H4 (cell line): ENCODE results near the gene VPS13D. TPM values are rescaled to one million over a fixed set of nuclear protein-coding genes. Genes with fewer than 3 reads are reported as not detected.
"Not testable (repeated sequence)": the region's sequence is repeated elsewhere in the genome, so short reads cannot be mapped to it uniquely, and the experiment has no call there.

Experiments used
- DNase-seq: peaks from one replicate; pipeline ENCODE4 v3.0.0-alpha.2; 2015; ENCODE audit warnings: low spot score
- total RNA-seq: library from RNA; depleted of rRNA; stranded (reverse); fragments of >200 nt; shearing (Covaris generic); gene quantifications from 2 replicates; pipeline ENCODE4 v1.2.3, GENCODE V29; 2014

The VPS13D gene
- total RNA-seq, 1 experiment from 2014 or later, result 9.6 TPM

- DNase-seq, result no peak
These were observed 29.6 kb upstream of the VPS13D start for GRCh38 chr1:12200208-12200607.

- no peak for DNase-seq
These were observed 28.3 kb upstream of the VPS13D start for GRCh38 chr1:12201352-12202189.

DNA sequence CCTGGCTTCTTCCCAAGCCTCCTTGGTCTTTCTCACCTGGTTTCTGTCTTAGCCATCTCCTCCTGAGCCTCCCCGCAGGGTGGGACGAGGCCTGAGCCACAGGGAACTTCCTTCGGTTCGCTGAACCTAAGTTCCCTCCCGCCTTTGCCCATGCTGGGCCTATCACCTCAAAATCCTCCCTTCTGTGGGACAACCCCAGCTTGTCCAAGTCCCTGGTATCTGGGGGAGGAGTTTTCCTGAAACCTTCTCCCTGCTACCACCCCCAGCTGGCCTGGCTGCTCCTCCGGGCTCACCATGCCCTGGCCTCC is 27.7 kb upstream of the VPS13D start:
- DNase-seq, result no peak

DNA sequence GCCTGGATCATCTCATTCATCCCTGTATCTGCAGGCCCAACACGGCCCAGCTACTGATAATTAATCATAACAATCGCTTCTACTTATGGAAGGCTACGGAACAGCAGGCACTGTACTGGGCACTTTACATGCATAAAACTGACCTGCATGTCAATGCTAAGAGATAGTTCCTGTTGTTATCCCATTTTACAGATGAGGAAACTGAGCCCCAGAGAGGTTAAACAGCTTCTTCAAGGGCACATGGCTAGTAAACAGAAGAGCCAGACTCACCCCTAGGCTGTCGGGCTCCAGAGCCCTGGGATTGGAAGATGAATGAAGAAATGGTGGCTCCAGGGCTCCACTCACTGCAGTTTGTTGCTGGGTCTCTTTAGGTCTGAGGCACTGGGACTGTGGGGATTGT is 27.3 kb upstream of the VPS13D start:
- DNase-seq, result no peak

- DNase-seq, result no peak
These were observed 26.4 kb upstream of the VPS13D start for GRCh38 chr1:12203216-12204007.

DNA sequence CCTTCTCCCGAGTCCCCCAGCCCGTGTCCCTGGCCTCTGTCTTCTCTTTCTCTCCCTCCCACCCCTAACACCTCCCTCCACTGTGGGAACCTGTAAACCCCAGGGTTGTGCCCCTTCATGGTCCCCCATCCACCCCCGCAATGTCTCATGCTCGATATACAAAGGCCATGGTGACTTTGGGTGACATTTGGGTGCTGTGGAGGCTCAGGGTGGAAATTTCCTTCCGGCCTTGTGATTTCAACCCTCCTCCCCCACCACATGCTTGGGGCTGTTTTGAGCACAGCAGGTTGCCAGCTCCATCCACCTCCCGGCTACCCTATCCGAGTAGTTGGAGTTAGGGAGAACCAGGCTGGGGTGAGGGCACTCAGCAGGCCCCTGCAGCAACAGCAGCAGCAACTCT is 25.7 kb upstream of the VPS13D start:
- no peak for DNase-seq

DNA sequence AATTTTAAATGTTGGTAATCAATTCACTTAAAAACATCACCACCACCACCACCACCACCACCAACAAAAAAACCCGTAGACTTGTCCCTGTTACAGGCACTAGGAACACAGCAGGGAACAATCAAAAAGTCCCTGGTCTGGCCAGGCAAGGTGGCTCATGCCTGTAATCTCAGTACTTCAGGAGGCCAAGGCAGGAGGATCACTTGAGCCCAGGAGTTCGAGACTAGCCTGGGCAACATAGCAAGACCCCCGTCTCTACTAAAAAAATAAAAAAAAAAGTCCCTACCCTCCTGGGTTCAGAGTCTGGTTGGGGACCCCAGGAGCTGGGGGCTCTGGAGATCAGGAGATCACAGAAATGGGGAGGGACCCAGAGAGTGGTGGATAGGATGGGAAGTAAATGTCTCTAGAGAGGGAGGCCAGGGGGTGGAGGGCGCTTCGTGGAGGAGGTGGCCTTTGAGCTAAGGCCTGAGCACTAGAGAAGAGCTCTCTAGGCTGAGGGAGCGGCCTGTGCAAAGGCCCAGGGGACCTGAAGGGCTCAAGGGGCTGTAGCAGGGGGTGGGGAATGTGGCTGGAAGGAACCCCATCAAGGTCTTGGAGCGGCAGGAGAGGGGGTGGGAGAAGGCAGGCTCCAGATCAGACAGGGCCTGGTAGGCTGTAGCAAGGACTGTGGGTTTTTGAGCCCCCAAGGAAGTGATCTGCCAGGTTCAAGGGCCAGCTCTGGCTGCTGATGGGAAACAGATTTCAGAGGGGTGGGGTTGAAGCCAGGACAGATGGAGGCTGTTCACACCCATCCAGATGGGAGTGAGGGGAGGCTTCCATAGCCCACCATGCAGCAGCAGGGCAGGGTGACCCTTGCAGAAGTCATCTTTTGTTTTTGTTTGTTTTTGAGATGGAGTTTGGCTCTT is 24.8 kb upstream of the VPS13D start:
- DNase-seq, result no peak

DNA sequence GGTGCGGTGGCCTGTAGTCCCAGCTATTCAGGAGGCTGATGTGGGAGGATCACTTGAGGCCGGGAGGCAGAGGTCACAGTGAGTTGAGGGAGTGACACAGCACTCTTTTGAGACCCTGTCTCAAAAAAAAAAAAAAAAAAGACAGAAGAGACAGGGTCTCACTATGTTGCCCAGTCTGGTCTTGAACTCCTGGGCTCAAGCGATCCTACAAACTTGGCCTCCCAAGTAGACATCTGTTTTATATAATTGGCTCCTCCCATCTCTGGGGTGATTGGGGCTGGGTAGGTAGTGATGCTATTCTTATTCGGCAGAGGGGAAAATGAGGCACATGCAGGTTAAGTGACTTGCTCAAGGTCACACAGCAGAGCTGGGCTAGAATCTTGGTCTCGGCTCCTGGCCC is 23.6 kb upstream of the VPS13D start:
- no peak for DNase-seq

DNA sequence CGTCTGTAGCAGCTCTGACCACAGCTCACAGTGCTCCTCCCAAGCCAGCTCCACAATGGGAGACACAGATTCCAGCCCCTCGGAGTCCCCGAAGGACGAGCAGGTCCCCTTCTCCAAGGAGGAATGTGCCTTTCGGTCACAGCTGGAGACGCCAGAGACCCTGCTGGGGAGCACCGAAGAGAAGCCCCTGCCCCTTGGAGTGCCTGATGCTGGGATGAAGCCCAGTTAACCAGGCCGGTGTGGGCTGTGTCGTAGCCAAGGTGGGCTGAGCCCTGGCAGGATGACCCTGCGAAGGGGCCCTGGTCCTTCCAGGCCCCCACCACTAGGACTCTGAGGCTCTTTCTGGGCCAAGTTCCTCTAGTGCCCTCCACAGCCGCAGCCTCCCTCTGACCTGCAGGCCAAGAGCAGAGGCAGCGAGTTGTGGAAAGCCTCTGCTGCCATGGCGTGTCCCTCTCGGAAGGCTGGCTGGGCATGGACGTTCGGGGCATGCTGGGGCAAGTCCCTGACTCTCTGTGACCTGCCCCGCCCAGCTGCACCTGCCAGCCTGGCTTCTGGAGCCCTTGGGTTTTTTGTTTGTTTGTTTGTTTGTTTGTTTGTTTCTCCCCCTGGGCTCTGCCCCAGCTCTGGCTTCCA is 22.9 kb upstream of the VPS13D start:
- no peak for DNase-seq

DNA sequence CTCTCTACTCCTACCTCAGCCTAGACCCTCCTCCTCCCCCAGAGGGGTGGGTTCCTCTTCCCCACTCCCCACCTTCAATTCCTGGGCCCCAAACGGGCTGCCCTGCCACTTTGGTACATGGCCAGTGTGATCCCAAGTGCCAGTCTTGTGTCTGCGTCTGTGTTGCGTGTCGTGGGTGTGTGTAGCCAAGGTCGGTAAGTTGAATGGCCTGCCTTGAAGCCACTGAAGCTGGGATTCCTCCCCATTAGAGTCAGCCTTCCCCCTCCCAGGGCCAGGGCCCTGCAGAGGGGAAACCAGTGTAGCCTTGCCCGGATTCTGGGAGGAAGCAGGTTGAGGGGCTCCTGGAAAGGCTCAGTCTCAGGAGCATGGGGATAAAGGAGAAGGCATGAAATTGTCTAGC is 21.6 kb upstream of the VPS13D start:
- DNase-seq, result no peak

- DNase-seq, result peak; percentile 69
These were observed 20.9 kb upstream of the VPS13D start for GRCh38 chr1:12208764-12209494.

GRCh38 chr1:12209495-12209832 is 20.4 kb upstream of the VPS13D start:
- no peak for DNase-seq

DNA sequence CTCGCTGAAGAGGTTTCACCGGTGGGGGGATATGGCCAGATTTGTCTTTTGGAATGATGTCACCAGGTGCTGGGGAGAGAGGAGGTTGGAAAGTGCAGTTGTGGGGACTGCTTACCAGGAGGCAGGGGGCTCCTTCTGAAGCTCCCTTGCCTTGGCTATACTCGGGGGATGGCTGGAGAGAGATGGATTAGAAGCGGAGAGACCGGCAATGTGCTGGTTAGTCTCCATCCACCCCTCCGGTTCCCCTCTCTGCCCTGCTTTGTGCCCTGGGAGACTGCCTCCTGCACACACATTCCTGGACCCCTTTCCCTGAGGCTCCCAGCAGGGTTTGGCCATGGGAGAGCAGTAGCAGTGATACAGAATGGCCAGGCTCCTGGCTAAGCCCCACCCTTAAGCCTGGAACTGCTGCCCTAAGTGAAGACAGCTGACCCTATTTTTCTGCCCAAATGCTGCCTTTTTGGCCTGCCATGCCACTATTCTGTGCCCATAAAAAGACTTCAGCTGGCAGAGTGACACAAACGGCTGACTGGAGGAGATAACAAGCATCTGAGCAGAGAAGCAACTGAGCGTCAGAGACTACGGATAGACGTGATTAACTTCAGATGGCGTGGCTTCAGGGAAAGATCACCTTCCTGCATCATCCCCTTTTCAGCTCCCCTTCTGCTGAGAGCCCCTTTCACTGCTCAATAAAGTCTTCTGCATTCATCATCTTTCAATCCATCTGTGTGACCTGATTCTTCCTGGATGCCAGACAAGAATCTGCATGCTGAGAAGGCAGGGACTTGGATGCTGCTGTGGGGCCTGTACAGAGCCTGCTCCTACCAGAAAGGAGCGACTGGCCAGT is 14.5 kb upstream of the VPS13D start:
- no peak for DNase-seq

- no peak for DNase-seq
These were observed 10.0 kb upstream of the VPS13D start for GRCh38 chr1:12219800-12220199.

- DNase-seq, result no peak
These were observed 8.9 kb upstream of the VPS13D start for GRCh38 chr1:12220890-12221289.

GRCh38 chr1:12222700-12223099 is 7.1 kb upstream of the VPS13D start:
- not testable (repeated sequence) for DNase-seq

- not testable (repeated sequence) for DNase-seq
These were observed 5.7 kb upstream of the VPS13D start for GRCh38 chr1:12224092-12224491.

DNA sequence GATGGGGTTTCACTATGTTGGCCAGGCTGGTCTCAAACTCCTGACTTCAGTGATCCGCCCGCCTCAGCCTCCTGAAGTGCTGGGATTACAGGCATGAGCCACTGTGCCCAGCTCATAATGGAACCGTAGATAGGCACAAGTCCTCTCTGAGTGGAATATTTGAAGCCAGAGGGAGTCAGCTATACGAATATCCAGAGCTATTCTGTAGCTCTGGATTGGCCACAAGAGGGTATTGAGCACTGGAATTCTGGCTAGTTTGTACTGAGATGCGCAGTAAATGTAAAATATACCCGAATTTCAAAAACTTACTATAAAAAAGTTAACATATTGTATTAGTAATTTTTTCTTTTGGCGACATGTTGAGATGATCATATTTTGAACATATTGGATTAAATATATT is 851 bp upstream of the VPS13D start:
- DNase-seq, result no peak

GRCh38 chr1:12229386-12229834 is 420 bp upstream of the VPS13D start:
- no peak for DNase-seq
